ENCODE measurements around the gene TPM3. TPM values are rescaled to one million over a fixed set of nuclear protein-coding genes. Genes with fewer than 3 reads are reported as not detected.

The TPM3 gene
- total and polyA plus RNA-seq, 9 of the 15 experiments (the other 6 are each of a cell fraction or from before 2014, with no cell fraction given) = 202 to 604 (median 421) TPM

DNA sequence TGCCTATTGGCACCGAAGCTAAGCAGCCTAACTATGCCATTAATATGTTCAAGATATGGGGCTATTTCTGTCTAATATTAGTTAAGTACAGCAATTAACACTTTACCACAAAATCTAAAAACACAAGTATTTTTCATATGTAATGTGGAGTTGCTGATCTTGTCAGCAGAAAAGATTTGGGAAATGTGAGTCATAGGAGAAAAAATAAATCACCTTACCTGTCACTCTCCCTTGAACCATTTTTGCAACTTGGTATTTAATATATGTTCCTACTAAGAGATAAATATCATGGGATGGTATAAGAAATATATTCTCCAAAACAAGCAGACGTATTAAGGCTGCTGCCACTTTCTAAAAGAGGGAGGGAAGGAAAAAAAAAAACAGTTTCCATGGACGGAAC lies 54.0 kb downstream of the TPM3 start (continued):
- TF ChIP-seq, protein P1, sequence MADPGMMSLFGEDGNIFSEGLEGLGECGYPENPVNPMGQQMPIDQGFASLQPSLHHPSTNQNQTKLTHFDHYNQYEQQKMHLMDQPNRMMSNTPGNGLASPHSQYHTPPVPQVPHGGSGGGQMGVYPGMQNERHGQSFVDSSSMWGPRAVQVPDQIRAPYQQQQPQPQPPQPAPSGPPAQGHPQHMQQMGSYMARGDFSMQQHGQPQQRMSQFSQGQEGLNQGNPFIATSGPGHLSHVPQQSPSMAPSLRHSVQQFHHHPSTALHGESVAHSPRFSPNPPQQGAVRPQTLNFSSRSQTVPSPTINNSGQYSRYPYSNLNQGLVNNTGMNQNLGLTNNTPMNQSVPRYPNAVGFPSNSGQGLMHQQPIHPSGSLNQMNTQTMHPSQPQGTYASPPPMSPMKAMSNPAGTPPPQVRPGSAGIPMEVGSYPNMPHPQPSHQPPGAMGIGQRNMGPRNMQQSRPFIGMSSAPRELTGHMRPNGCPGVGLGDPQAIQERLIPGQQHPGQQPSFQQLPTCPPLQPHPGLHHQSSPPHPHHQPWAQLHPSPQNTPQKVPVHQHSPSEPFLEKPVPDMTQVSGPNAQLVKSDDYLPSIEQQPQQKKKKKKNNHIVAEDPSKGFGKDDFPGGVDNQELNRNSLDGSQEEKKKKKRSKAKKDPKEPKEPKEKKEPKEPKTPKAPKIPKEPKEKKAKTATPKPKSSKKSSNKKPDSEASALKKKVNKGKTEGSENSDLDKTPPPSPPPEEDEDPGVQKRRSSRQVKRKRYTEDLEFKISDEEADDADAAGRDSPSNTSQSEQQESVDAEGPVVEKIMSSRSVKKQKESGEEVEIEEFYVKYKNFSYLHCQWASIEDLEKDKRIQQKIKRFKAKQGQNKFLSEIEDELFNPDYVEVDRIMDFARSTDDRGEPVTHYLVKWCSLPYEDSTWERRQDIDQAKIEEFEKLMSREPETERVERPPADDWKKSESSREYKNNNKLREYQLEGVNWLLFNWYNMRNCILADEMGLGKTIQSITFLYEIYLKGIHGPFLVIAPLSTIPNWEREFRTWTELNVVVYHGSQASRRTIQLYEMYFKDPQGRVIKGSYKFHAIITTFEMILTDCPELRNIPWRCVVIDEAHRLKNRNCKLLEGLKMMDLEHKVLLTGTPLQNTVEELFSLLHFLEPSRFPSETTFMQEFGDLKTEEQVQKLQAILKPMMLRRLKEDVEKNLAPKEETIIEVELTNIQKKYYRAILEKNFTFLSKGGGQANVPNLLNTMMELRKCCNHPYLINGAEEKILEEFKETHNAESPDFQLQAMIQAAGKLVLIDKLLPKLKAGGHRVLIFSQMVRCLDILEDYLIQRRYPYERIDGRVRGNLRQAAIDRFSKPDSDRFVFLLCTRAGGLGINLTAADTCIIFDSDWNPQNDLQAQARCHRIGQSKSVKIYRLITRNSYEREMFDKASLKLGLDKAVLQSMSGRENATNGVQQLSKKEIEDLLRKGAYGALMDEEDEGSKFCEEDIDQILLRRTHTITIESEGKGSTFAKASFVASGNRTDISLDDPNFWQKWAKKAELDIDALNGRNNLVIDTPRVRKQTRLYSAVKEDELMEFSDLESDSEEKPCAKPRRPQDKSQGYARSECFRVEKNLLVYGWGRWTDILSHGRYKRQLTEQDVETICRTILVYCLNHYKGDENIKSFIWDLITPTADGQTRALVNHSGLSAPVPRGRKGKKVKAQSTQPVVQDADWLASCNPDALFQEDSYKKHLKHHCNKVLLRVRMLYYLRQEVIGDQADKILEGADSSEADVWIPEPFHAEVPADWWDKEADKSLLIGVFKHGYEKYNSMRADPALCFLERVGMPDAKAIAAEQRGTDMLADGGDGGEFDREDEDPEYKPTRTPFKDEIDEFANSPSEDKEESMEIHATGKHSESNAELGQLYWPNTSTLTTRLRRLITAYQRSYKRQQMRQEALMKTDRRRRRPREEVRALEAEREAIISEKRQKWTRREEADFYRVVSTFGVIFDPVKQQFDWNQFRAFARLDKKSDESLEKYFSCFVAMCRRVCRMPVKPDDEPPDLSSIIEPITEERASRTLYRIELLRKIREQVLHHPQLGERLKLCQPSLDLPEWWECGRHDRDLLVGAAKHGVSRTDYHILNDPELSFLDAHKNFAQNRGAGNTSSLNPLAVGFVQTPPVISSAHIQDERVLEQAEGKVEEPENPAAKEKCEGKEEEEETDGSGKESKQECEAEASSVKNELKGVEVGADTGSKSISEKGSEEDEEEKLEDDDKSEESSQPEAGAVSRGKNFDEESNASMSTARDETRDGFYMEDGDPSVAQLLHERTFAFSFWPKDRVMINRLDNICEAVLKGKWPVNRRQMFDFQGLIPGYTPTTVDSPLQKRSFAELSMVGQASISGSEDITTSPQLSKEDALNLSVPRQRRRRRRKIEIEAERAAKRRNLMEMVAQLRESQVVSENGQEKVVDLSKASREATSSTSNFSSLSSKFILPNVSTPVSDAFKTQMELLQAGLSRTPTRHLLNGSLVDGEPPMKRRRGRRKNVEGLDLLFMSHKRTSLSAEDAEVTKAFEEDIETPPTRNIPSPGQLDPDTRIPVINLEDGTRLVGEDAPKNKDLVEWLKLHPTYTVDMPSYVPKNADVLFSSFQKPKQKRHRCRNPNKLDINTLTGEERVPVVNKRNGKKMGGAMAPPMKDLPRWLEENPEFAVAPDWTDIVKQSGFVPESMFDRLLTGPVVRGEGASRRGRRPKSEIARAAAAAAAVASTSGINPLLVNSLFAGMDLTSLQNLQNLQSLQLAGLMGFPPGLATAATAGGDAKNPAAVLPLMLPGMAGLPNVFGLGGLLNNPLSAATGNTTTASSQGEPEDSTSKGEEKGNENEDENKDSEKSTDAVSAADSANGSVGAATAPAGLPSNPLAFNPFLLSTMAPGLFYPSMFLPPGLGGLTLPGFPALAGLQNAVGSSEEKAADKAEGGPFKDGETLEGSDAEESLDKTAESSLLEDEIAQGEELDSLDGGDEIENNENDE (IDR thresholded peaks at IDR 0.05; ENCODE audit: low read depth, low read length) = no peak
- 0 out of 2 replicates have a peak, but pooled peaks have one; percentile 9 for TF ChIP-seq MAFG (tag; conservative IDR thresholded peaks at IDR 0.05)
- TF ChIP-seq, protein P2, sequence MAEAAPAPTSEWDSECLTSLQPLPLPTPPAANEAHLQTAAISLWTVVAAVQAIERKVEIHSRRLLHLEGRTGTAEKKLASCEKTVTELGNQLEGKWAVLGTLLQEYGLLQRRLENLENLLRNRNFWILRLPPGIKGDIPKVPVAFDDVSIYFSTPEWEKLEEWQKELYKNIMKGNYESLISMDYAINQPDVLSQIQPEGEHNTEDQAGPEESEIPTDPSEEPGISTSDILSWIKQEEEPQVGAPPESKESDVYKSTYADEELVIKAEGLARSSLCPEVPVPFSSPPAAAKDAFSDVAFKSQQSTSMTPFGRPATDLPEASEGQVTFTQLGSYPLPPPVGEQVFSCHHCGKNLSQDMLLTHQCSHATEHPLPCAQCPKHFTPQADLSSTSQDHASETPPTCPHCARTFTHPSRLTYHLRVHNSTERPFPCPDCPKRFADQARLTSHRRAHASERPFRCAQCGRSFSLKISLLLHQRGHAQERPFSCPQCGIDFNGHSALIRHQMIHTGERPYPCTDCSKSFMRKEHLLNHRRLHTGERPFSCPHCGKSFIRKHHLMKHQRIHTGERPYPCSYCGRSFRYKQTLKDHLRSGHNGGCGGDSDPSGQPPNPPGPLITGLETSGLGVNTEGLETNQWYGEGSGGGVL (CRISPR knock-in tag; IDR thresholded peaks at IDR 0.05) = no peak
- TF ChIP-seq ZC3H11A (IDR thresholded peaks at IDR 0.05; ENCODE audit: low read depth, low read length) = no peak
- peak in 1 of 2 experiments; percentile 51; a peak in 1 of 4 replicates for TF ChIP-seq RCOR1 (IDR thresholded peaks at IDR 0.05; ENCODE audit: borderline replicate concordance in 1 of 2, low read depth in 2 of 2, low read length in 2 of 2)
- TF ChIP-seq ZNF584 (CRISPR knock-in tag; IDR thresholded peaks at IDR 0.05; ENCODE audit: low read depth) = no peak
- peak; percentile 72 for TF ChIP-seq SMARCC2 (IDR thresholded peaks at IDR 0.05; ENCODE audit: low read depth)
- TF ChIP-seq MEIS2 (IDR thresholded peaks at IDR 0.05; ENCODE audit: partially characterized antibody) = peak; percentile 98
- TF ChIP-seq POU5F1 (IDR thresholded peaks at IDR 0.05; ENCODE audit: borderline replicate concordance, low read depth, low read length, partially characterized antibody) = no peak
- TF ChIP-seq, protein P3, sequence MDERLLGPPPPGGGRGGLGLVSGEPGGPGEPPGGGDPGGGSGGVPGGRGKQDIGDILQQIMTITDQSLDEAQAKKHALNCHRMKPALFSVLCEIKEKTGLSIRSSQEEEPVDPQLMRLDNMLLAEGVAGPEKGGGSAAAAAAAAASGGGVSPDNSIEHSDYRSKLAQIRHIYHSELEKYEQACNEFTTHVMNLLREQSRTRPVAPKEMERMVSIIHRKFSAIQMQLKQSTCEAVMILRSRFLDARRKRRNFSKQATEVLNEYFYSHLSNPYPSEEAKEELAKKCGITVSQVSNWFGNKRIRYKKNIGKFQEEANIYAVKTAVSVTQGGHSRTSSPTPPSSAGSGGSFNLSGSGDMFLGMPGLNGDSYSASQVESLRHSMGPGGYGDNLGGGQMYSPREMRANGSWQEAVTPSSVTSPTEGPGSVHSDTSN (CRISPR knock-in tag; IDR thresholded peaks at IDR 0.05; ENCODE audit: low read depth) = no peak
- TF ChIP-seq, protein P3 (tag; conservative IDR thresholded peaks at IDR 0.05; ENCODE audit: low read depth) = peak; percentile 87
- TF ChIP-seq RNF2 (IDR thresholded peaks at IDR 0.05) = no peak
- TF ChIP-seq ZNF282 (CRISPR knock-in tag; IDR thresholded peaks at IDR 0.05) = no peak

All from K562 (cell line).